Karpas-422 (cell line): ENCODE results near the gene ZNF292. TPM values are rescaled to one million over a fixed set of nuclear protein-coding genes. Genes with fewer than 3 reads are reported as not detected.

Experiments
- DNase-seq: peaks from one replicate; pipeline ENCODE4 v3.0.0-alpha.2; 2015
- H2AFZ ChIP-seq: fragments of 200-600 bp; sonication (generic); 2 replicates; pipeline ENCODE4 v1.6.1; 2014; ENCODE audit warnings: antibody characterized with exemption, low read length, mixed read lengths
- H3K27ac ChIP-seq: fragments of 200-600 bp; sonication (generic); 2 replicates; pipeline ENCODE4 v1.5.1; 2014; ENCODE audit warnings: mild to moderate bottlenecking, low read length, moderate library complexity
- H3K27me3 ChIP-seq: fragments of 200-600 bp; sonication (generic); 2 replicates; pipeline ENCODE4 v1.6.1; 2014; ENCODE audit warnings: low read length, mixed read lengths
- H3K36me3 ChIP-seq: fragments of 200-600 bp; sonication (generic); 2 replicates; pipeline ENCODE4 v1.6.1; 2014; ENCODE audit warnings: low read length, mixed read lengths; ENCODE audit not compliant: insufficient read depth
- H3K4me1 ChIP-seq: fragments of 200-600 bp; sonication (generic); 2 replicates; pipeline ENCODE4 v1.6.1; 2014; ENCODE audit warnings: mild to moderate bottlenecking, low read length, mixed read lengths
- H3K4me2 ChIP-seq: fragments of 200-600 bp; sonication (generic); 2 replicates; pipeline ENCODE4 v1.6.1; 2014; ENCODE audit warnings: low read length, low read depth, mild to moderate bottlenecking; ENCODE audit not compliant: poor library complexity, severe bottlenecking
- H3K4me3 ChIP-seq: fragments of 200-600 bp; sonication (generic); 2 replicates; pipeline ENCODE4 v1.5.1; 2014; ENCODE audit warnings: mild to moderate bottlenecking, antibody characterized with exemption, low read length, mixed read lengths
- H3K79me2 ChIP-seq: fragments of 200-600 bp; sonication (generic); 2 replicates; pipeline ENCODE4 v1.6.1; 2014; ENCODE audit warnings: mild to moderate bottlenecking, low read length, mixed read lengths
- H3K9ac ChIP-seq: fragments of 200-600 bp; sonication (generic); 2 replicates; pipeline ENCODE4 v1.6.0; 2014; ENCODE audit warnings: low read length
- H3K9me2 ChIP-seq: fragments of 200-600 bp; sonication (generic), shearing (Covaris generic); replicated peaks from 2 replicates; pipeline ENCODE4 v1.6.0; 2014; ENCODE audit warnings: mild to moderate bottlenecking, low read length, moderate library complexity; ENCODE audit not compliant: insufficient read depth
- H3K9me3 ChIP-seq: fragments of 300-700, 200-600 bp; sonication (generic); 2 replicates; pipeline ENCODE4 v1.6.1; 2014; ENCODE audit warnings: low read length, mixed read lengths
- H4K20me1 ChIP-seq: fragments of 200-600 bp; sonication (generic); 2 replicates; pipeline ENCODE4 v1.6.1; 2014; ENCODE audit warnings: mild to moderate bottlenecking, antibody characterized with exemption, low read length, low read depth; ENCODE audit not compliant: insufficient read depth
- total RNA-seq: library from RNA; depleted of rRNA; stranded (reverse); fragments of >200 nt; shearing (Covaris generic); gene quantifications from 2 replicates; pipeline ENCODE4 v1.2.3, GENCODE V29; 2014; ENCODE audit warnings: low replicate concordance

ZNF292 gene
- total RNA-seq, 1 experiment from 2014 or later: 62.8 TPM

DNA sequence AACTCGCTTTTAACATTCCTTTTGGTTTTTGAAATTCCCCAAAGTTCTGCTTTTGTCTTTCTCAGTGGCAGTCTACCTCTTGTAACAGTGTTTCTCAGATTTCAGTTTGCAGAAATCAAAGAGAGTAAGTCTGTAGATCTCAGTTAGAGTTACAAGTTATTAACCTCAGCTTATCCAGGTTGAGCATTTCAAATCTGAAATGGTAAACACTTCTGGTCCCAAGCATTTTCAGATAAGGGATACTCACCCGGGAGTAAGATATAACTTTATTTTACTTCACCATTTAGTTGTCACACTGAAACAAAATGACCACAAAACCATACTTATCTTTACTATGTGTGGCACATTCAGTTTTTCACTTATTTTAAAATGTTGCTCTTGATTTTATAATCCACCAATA, 9.8 kb downstream of the ZNF292 start:
- no peak for DNase-seq
- no peaks in the 10 kb centered on the region for H3K27me3 ChIP-seq
- H3K4me2 ChIP-seq: no peak overlapping the region
- peaks cover 74% of the 10 kb centered on the region for H4K20me1 ChIP-seq
- H3K4me3 ChIP-seq: no peak overlapping the region
- H3K79me2 ChIP-seq: peaks cover 100% of the 10 kb centered on the region
- H3K9ac ChIP-seq: no peak overlapping the region
- H2AFZ ChIP-seq: no peak overlapping the region
- H3K9me3 ChIP-seq: no peaks in the 10 kb centered on the region
- 0 out of 2 replicates have a peak, but pooled peaks cover 3% of the 10 kb centered on the region for H3K36me3 ChIP-seq
- H3K4me1 ChIP-seq: peaks cover 17% of the 10 kb centered on the region
- no peaks in the 10 kb centered on the region for H3K9me2 ChIP-seq
- no peak overlapping the region for H3K27ac ChIP-seq

DNA sequence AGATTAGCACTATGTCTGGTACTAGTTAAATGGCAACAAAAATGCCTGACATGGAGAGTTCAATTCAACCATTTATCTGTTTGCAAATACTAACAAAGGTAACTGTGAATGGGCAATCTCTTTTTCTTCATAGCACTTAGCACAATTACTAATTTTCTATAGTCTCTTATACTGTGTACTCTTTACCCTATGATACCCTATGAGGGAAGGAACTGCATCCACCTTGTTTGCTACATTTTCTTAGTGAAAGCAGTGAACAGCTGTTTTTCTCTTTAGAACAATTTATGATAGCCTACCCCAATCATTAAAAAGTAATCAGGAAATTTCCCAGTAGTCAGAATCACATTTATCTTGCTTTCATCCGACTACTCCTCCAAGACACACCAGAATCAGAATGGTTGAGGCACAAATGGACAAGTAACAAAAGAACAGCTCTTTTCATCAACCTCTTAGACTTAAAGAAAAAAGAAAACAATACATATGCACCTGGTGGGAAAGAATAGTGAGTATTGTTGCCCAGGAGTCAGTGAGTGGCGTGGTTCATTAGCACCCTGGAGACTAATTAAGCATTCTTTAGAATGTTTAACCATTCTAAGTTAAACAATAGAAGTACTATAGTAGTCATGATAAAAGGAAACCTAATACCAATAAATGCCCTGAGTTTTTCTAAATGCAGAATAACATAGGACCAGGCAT, 16.7 kb downstream of the ZNF292 start:
- Histone ChIP-seq H3K9me3 (no peaks in the 10 kb centered on the region), H3K9me2 (no peaks in the 10 kb centered on the region), H3K27me3 (no peaks in the 10 kb centered on the region), H3K79me2 (peaks cover 99% of the 10 kb centered on the region), H3K4me1 (peaks cover 42% of the 10 kb centered on the region), H3K9ac (no peak overlapping the region), H4K20me1 (peaks cover 49% of the 10 kb centered on the region), H3K4me2 (no peak overlapping the region), H2AFZ (no peak overlapping the region), H3K4me3 (no peak overlapping the region), H3K36me3 (0 out of 2 replicates have a peak, but pooled peaks cover 3% of the 10 kb centered on the region), H3K27ac (no peak overlapping the region)
- no peak for DNase-seq

DNA sequence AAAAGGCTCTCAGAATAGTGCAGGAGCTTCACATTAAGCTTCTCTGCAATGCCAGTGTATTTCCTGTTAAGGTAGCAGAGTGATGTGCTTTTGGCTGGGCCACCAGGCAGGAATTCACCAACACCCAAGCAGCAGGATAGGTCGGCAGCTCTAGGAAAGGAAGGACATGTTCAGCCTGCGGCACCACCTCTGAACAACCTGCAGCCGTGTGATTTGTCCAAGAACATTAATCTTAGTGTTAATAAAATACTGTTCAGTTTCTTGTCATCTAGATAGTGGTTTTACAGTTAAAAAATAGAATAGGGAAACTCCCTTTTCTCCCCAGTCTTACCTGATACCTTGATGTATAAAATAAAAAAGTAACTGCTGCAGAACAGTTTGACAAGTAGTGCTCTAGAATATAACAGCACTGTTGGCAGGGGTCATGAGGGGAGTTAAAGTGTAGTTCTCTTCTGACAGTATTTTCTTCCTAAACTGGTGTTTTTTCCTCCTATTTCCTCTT, 18.8 kb downstream of the ZNF292 start:
- H3K27ac ChIP-seq: no peak overlapping the region
- peaks cover 60% of the 10 kb centered on the region for H3K4me1 ChIP-seq
- H2AFZ ChIP-seq: no peak overlapping the region
- DNase-seq: no peak
- H3K4me2 ChIP-seq: no peak overlapping the region
- peaks cover 32% of the 10 kb centered on the region for H4K20me1 ChIP-seq
- 0 out of 2 replicates have a peak, but pooled peaks cover 3% of the 10 kb centered on the region for H3K36me3 ChIP-seq
- no peaks in the 10 kb centered on the region for H3K9me2 ChIP-seq
- H3K27me3 ChIP-seq: no peaks in the 10 kb centered on the region
- H3K9ac ChIP-seq: no peak overlapping the region
- H3K9me3 ChIP-seq: no peaks in the 10 kb centered on the region
- H3K4me3 ChIP-seq: no peak overlapping the region
- peaks cover 99% of the 10 kb centered on the region for H3K79me2 ChIP-seq

DNA sequence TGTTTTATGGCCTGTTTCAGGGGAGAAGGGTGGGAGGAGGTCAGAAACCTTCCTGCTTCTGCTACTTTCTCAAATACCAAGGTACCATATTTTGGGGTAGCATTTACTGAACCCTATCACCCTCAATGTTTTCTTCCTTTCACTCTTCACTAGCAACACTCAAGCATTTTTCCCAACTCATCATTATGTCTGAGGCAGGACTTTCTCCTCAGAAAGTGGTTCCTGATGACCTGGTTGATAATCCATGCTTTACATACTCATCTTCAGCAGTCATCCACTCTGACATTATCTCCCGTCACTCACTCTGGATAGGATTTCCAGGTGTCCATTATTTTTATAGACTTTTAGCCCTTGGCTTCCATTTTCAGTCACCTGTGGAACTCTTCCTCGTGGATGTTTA, 21.1 kb downstream of the ZNF292 start:
- Histone ChIP-seq H3K4me3 (no peak overlapping the region), H3K9me3 (no peaks in the 10 kb centered on the region), H4K20me1 (peaks cover 18% of the 10 kb centered on the region; the same call in 1 of the 2 replicates), H3K79me2 (peaks cover 99% of the 10 kb centered on the region), H2AFZ (no peak overlapping the region), H3K4me1 (peaks cover 46% of the 10 kb centered on the region), H3K36me3 (peaks cover 5% of the 10 kb centered on the region; the same call in 1 of the 2 replicates), H3K9ac (no peak overlapping the region), H3K4me2 (no peak overlapping the region), H3K9me2 (no peaks in the 10 kb centered on the region), H3K27ac (no peak overlapping the region), H3K27me3 (no peaks in the 10 kb centered on the region)
- no peak for DNase-seq

DNA sequence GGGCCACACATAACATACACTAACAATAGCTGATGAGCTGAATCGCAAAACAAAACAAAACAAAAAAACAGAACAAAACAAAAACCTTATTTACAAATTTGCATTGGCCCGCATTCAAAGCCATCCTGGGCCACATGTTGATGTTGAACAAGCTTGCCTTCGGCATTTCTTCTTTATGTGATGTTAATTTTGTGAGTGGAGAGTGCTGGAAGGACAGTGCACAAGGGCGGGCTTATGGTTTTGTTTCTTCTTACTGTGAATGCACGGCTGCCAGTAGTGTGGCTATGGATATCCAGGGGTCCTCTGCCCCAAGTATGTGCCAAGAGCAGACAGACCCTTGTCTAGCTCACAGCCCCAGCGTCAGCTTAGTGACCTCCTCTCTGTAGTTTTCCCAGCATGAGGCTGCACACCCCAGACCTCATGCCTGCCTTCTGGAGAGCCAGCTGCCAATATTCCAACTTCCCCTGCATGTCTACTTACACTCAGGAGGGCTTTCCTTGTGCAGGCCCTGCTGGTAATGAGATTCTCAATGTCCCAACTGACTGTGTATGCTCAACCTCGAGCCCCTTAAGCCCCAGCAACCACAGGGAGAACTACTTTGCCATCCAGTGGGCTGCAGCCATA, 24.9 kb downstream of the ZNF292 start:
- H3K4me3 ChIP-seq: no peak overlapping the region
- no peaks in the 10 kb centered on the region for H3K27me3 ChIP-seq
- no peak overlapping the region for H3K27ac ChIP-seq
- peaks cover 2% of the 10 kb centered on the region; the same call in 1 of the 2 replicates for H4K20me1 ChIP-seq
- H3K9me3 ChIP-seq: no peaks in the 10 kb centered on the region
- H3K4me2 ChIP-seq: no peak overlapping the region
- peaks cover 100% of the 10 kb centered on the region for H3K79me2 ChIP-seq
- H2AFZ ChIP-seq: no peak overlapping the region
- peaks cover 24% of the 10 kb centered on the region for H3K4me1 ChIP-seq
- H3K36me3 ChIP-seq: peaks cover 17% of the 10 kb centered on the region
- DNase-seq: no peak
- no peak overlapping the region for H3K9ac ChIP-seq
- no peaks in the 10 kb centered on the region for H3K9me2 ChIP-seq

- Histone ChIP-seq H4K20me1 (no peaks in the 10 kb centered on the region), H3K36me3 (peaks cover 17% of the 10 kb centered on the region), H2AFZ (no peak overlapping the region), H3K27me3 (no peaks in the 10 kb centered on the region), H3K27ac (no peak overlapping the region), H3K9ac (no peak overlapping the region), H3K4me2 (no peak overlapping the region), H3K9me2 (no peaks in the 10 kb centered on the region), H3K9me3 (no peaks in the 10 kb centered on the region), H3K79me2 (peaks cover 100% of the 10 kb centered on the region), H3K4me3 (no peak overlapping the region), H3K4me1 (peaks cover 26% of the 10 kb centered on the region)
- no peak for DNase-seq
Observed at GRCh38 chr6:87181903-87182302, 26.5 kb downstream of the ZNF292 start.

DNA sequence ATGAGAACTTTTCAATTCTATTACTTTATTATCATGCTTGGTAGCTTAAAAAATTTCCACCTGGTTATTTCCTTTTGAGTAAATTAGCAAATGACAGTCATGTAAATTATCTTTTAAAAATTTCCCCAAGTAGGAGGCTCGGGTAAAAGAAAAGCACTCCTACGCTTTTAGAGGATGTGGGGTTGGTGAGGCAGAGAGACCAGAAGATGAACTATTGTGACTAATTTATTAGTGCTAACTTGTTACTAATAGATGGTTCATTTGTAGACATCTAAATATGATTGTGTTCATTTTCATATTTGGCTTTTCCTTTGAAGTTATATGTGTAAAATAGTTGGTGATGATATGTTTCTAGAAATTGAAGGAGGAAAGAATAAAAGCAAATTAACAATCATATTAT, 27.0 kb downstream of the ZNF292 start:
- peaks cover 17% of the 10 kb centered on the region for H3K36me3 ChIP-seq
- no peaks in the 10 kb centered on the region for H4K20me1 ChIP-seq
- H3K27ac ChIP-seq: no peak overlapping the region
- H3K27me3 ChIP-seq: no peaks in the 10 kb centered on the region
- H3K9me3 ChIP-seq: no peaks in the 10 kb centered on the region
- no peak for DNase-seq
- no peak overlapping the region for H3K9ac ChIP-seq
- H3K4me3 ChIP-seq: no peak overlapping the region
- no peak overlapping the region for H3K4me2 ChIP-seq
- peaks cover 100% of the 10 kb centered on the region for H3K79me2 ChIP-seq
- H2AFZ ChIP-seq: no peak overlapping the region
- H3K9me2 ChIP-seq: no peaks in the 10 kb centered on the region
- H3K4me1 ChIP-seq: peaks cover 24% of the 10 kb centered on the region

GRCh38 chr6:87182940-87183339, 27.6 kb downstream of the ZNF292 start:
- Histone ChIP-seq H3K4me2 (no peak overlapping the region), H3K9me2 (no peaks in the 10 kb centered on the region), H3K9ac (no peak overlapping the region), H3K79me2 (peaks cover 100% of the 10 kb centered on the region), H3K4me1 (peaks cover 17% of the 10 kb centered on the region), H2AFZ (no peak overlapping the region), H3K4me3 (no peak overlapping the region), H3K27me3 (no peaks in the 10 kb centered on the region), H4K20me1 (no peaks in the 10 kb centered on the region), H3K36me3 (peaks cover 17% of the 10 kb centered on the region), H3K9me3 (no peaks in the 10 kb centered on the region), H3K27ac (no peak overlapping the region)
- DNase-seq: no peak
